ENCODE data around the gene CDC14B. TPM values are rescaled to one million over a fixed set of nuclear protein-coding genes. Genes with fewer than 3 reads are reported as not detected.

Gene CDC14B
- total and polyA plus RNA-seq, 2 of the 4 experiments (the other 2 are of a cell fraction) = 9.7 to 26.3 TPM

DNA sequence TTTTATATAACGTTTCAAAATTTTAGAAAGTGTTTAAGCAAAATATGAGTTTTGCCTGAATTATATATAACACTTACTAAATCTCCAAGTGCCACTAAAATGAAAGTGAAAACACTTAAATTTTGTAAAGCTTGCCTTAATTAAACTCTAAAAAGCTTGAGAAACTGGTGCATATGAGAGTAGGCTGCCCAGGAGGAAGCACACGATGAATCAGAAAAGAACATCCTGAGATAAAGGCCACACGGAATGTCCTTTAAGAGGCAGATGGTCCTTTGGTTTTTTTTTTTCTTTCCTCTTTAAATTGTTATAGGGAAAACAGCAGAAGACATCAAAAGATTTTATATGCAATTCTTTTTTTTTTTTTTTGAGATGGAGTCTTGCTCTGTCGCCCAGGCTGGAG, 109.4 kb downstream of the CDC14B start:
- Histone ChIP-seq H3K14ac (replicated peaks; ENCODE audit: low read depth, low read length) (no peak overlapping the region), H2AK5ac (ENCODE audit: low read depth, low read length) (no peak overlapping the region), H4K8ac (ENCODE audit: low read depth in 2 of 2, low read length in 2 of 2) (no peak overlapping the region), H3K36me3 (ENCODE audit: control insufficient read depth, insufficient read depth, low read length) (peaks cover 9% of the 10 kb centered on the region), H4K91ac (ENCODE audit: insufficient read depth, low read depth, low read length) (no peak overlapping the region), H2BK20ac (ENCODE audit: low read depth, low read length) (no peak overlapping the region), H2BK120ac (ENCODE audit: low read depth, low read length) (no peak overlapping the region), H3K23ac (ENCODE audit: low read depth, low read length) (no peak overlapping the region), H3K18ac (ENCODE audit: low read depth, low read length) (no peak overlapping the region), H3K9me3 (ENCODE audit: control insufficient read depth, insufficient read depth, low read length) (no peaks in the 10 kb centered on the region), H3K9ac (ENCODE audit: low read depth, low read length) (no peak overlapping the region), H2AFZ (replicated peaks; ENCODE audit: low read length, poor library complexity) (no peak overlapping the region), H3K79me1 (ENCODE audit: low read depth in 1 of 2, low read length in 2 of 2) (peaks cover 0 to 9% of the 10 kb centered on the region in 2 experiments; a peak in 2 of 4 replicates), H3K27ac (ENCODE audit: insufficient read depth, low read length) (no peak overlapping the region), H3K4me2 (ENCODE audit: low read depth, low read length) (no peak overlapping the region), H3K4me3 (ENCODE audit: insufficient read depth, low read depth, low read length) (no peak overlapping the region), H2AK9ac (replicated peaks; ENCODE audit: low read depth, low read length, poor library complexity) (no peak overlapping the region), H2BK15ac (ENCODE audit: low read depth, low read length) (no peak overlapping the region), H3K9me1 (ENCODE audit: insufficient read depth, low read length) (peaks cover 14% of the 10 kb centered on the region; the same call in 1 of the 2 replicates), H3K56ac (ENCODE audit: extremely low read depth, insufficient read depth, low read length) (no peak overlapping the region), H3K4ac (ENCODE audit: low read depth, low read length) (no peak overlapping the region), H4K20me1 (ENCODE audit: insufficient read depth, low read length) (no peaks in the 10 kb centered on the region; the same call in 1 of the 2 replicates), H3K27me3 (ENCODE audit: control insufficient read depth, insufficient read depth, low read length) (no peaks in the 10 kb centered on the region), H2BK5ac (ENCODE audit: low read depth, low read length, poor library complexity, severe bottlenecking) (no peak overlapping the region), H3K4me1 (ENCODE audit: control insufficient read depth, insufficient read depth, low read length) (peaks cover 10% of the 10 kb centered on the region), H4K5ac (ENCODE audit: low read depth, low read length) (no peak overlapping the region)
- dilution Hi-C loops (cut with HindIII; ENCODE audit: low sequenced_read_pairs, unreplicated experiment) = no loop called here
- TF ChIP-seq FOS (IDR thresholded peaks at IDR 0.05; ENCODE audit: low read depth, low read length) (no peak), BHLHE40 (IDR thresholded peaks at IDR 0.05; ENCODE audit: low read depth, low read length) (no peak), RFX5 (IDR thresholded peaks at IDR 0.05; ENCODE audit: low read depth, low read length) (no peak), CHD1 (IDR thresholded peaks at IDR 0.05; ENCODE audit: low read depth, low read length) (no peak), CTCF (conservative IDR thresholded peaks at IDR 0.05; ENCODE audit: low read depth, low read length) (no peak), MXI1 (IDR thresholded peaks at IDR 0.05; ENCODE audit: borderline replicate concordance, low read depth, low read length) (no peak), NFE2L2 (IDR thresholded peaks at IDR 0.05; ENCODE audit: low read depth, low read length) (no peak), MAZ (IDR thresholded peaks at IDR 0.05; ENCODE audit: borderline replicate concordance, low read depth, low read length) (no peak), POLR2A (IDR thresholded peaks at IDR 0.05; ENCODE audit: low read depth, low read length) (no peak), RAD21 (IDR thresholded peaks at IDR 0.05; ENCODE audit: low read length) (no peak), RCOR1 (IDR thresholded peaks at IDR 0.05; ENCODE audit: insufficient replicate concordance, low read length) (no peak), CEBPB (IDR thresholded peaks at IDR 0.05; ENCODE audit: low read depth, low read length) (no peak), SMC3 (IDR thresholded peaks at IDR 0.05; ENCODE audit: low read depth, low read length) (no peak), MAFK (IDR thresholded peaks at IDR 0.05; ENCODE audit: low read depth, low read length) (no peak)
- TF ChIP-seq, protein P1, sequence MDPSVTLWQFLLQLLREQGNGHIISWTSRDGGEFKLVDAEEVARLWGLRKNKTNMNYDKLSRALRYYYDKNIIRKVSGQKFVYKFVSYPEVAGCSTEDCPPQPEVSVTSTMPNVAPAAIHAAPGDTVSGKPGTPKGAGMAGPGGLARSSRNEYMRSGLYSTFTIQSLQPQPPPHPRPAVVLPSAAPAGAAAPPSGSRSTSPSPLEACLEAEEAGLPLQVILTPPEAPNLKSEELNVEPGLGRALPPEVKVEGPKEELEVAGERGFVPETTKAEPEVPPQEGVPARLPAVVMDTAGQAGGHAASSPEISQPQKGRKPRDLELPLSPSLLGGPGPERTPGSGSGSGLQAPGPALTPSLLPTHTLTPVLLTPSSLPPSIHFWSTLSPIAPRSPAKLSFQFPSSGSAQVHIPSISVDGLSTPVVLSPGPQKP (IDR thresholded peaks at IDR 0.05; ENCODE audit: borderline replicate concordance, low read depth, low read length) = no peak
- TF ChIP-seq, protein P2, sequence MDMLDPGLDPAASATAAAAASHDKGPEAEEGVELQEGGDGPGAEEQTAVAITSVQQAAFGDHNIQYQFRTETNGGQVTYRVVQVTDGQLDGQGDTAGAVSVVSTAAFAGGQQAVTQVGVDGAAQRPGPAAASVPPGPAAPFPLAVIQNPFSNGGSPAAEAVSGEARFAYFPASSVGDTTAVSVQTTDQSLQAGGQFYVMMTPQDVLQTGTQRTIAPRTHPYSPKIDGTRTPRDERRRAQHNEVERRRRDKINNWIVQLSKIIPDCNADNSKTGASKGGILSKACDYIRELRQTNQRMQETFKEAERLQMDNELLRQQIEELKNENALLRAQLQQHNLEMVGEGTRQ (IDR thresholded peaks at IDR 0.05; ENCODE audit: low read depth, low read length) = no peak
- intact Hi-C loops (cut with micrococcal nuclease) = no loop called here
- ATAC-seq (ENCODE audit: low read depth) = no peak
- ChIA-PET POLR2A (ENCODE audit: unreplicated experiment) (no interaction called here), CTCF (no interaction called here)
- no CpG with 5 or more reads among the region's 4 CpGs for WGBS, 2 experiments (ENCODE audit: extremely low coverage in 2 of 2, insufficient read length in 1 of 2)
- no TSS peak for BruUV-seq (replicated peaks)
- in situ Hi-C loops (cut with MboI; ENCODE audit: low sequenced_read_pairs) = no loop called here
- DNase-seq = no peak

Measured in IMR-90 (cell line).